GF-D8 (cell line): Measurements from ENCODE around the gene LDLRAD1.
"Not testable (repeated sequence)": the region's sequence is repeated elsewhere in the genome, so short reads cannot be mapped to it uniquely, and the experiment has no call there.

Source experiments
- DNase-seq: peaks from one replicate; lab custom pipeline; 2025; lab: John Stamatoyannopoulos, UW

Gene LDLRAD1, protein sequence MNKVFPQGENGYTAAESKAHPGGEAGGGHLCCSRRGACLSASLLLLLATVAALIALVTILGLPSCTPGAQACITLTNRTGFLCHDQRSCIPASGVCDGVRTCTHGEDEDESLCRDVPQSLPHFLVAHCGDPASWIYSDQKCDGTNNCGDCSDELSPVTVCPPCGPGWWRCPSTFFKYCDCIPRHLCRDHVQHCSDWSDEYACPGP

DNA sequence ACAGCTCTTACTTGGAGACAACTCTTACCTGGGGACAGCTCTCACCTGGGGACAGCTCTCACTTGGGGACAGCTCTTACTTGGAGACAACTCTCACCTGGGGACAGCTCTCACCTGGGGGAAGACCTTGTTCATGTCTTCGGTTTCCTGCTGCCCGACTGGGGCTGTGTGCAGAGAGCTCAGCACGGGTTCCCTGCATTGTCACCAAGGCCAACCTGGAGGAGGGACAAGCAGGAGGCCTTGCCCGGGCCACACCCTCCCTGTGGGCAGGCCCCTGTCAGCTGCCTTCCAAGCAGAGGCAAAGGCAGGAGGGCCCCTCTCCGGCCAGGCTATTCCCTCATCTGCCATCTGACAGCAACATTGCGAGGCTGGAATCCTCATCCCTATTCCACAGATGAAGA, at the start of gene LDLRAD1:
Gene LDLRAD1, minus strand, starts transcription at position 208 of the 400 bp plus-strand sequence. Its CDS starts 74 bp downstream, at position 134.
- DNase-seq = no peak

GRCh38 chr1:54064299-54064698, 46.3 kb upstream of the LDLRAD1 start:
- DNase-seq = no peak

- DNase-seq = peak; percentile 39
These were observed 36.4 kb upstream of the LDLRAD1 start for GRCh38 chr1:54054438-54054749.

DNA sequence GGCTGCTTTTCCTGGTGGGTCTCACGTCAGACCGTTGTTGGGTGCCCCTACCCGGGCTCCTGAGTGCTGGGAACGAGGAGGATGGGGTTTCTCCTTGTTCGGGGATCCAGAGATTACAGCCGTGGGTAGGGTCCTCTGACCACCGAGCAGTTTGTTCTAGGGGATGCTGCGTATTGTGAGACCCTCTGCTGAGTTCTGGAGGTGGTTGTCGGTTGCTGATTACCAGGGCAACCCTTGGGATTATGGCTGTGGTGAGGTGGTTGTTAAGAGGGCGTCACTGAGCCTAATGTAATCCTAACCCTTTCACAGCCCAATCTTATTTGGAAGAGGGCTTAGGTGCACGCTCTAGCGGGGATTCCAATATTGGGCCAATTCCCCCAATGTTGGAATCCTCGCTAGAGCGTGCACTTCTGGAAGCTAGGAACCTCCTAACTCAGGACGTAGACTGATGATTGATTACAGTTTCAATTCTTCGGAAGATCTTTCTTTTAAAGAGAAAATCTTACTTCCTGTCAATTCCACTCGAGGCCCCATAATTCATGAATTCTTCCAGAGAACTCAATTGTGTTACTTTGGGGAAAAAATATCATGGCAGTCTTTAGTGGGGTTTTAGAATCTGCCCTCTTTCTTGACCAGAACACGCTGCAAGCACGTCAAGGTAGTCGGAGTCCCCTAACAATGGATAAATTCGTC, 35.9 kb upstream of the LDLRAD1 start:
- DNase-seq = no peak

DNA sequence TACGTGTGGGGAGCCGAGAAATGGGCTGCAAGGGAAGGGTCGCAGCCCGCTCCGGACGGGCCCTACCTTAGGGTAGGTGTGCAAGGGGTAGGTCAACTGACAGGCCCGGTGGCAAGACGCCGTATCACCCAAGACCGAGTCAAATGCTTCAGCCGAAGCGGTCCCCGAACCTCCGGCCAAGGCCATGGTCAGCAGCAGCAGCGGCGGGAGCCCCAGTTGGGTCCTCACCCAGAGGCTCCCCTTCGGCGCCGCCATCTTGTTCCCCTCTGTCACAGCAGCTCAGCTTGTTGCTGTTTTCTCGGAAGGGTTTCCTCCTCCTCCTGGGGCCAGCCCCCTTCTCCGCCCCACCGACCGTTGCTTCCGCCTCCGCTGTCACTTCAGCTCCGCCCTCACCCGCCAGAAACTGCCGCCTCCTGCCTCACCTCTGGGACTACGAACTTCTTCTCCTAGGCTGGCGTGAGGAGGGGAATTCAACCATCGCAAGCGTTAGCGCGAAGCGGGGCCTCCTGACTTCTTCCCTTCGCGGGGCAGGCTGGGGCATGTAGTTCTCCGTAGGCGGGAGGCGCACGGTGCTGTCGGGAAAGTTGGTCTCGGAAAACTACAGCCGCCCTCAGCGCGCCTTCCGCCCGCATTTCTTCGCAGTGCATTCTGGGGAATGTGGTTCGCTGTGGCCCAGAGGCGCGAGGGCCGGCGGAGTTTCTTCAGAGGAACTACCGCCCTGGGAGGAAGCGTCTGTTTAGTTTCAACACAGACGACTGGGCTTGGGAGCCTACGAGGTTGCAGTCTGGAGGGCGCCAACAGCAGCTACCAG, 35.2 kb upstream of the LDLRAD1 start, which contains the start of the genes TCEANC2 and TMEM59:
Gene TCEANC2, plus strand, starts transcription at position 675 of the 811 bp plus-strand sequence. CDS start 815 bp downstream, outside the sequence.
Gene TMEM59, minus strand, starts transcription at position 271 of the 811 bp plus-strand sequence. Its CDS starts 16 bp downstream, at position 255.
- DNase-seq = peak; percentile 99

- DNase-seq = no peak
These were observed 34.5 kb upstream of the LDLRAD1 start for GRCh38 chr1:54052431-54052933.

DNA sequence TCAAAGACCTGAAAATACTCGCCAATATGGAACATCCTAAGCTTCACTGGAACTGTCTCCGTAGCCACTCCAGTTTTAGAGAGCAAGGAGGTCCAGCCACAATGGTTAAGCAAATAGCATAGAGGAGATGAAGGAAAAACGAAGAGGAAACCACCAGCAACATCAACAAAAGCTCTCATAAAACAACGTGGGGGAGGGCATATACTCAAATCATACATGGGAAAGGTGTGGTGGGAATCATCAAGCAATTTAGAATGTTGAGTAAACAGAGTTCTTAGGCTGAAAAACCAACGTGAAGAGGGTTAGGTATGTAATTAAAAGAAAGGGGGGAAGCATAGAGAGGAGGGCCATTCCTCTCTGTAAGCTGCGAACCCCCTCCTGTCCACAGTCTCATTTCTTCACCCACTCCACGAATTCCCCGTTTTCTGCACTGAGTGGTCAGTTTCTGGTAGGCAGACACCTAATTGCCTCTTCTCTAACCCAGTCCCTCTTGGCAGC, 34.0 kb upstream of the LDLRAD1 start:
- DNase-seq = no peak

DNA sequence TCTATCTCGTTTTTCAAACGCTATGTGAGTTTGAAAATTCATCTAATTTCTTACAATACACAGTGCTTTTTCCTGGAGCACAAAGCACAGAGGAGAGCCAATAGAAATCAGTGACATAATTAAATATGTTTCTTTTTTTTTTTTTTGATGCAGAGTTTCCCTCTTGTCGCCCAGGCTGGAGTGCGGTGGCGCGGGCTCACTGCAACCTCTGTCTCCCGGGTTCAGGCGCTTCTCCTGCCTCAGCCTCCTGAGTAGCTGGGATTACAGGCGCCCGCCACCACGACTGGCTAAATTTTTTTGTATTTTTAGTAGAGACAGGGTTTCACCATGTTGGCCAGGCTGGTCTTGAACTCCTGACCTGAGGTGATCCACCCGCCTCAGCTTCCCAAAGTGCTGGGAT, 32.4 kb upstream of the LDLRAD1 start:
- not testable (repeated sequence) for DNase-seq

GRCh38 chr1:54047384-54048305, 29.7 kb upstream of the LDLRAD1 start:
- DNase-seq = no peak

DNA sequence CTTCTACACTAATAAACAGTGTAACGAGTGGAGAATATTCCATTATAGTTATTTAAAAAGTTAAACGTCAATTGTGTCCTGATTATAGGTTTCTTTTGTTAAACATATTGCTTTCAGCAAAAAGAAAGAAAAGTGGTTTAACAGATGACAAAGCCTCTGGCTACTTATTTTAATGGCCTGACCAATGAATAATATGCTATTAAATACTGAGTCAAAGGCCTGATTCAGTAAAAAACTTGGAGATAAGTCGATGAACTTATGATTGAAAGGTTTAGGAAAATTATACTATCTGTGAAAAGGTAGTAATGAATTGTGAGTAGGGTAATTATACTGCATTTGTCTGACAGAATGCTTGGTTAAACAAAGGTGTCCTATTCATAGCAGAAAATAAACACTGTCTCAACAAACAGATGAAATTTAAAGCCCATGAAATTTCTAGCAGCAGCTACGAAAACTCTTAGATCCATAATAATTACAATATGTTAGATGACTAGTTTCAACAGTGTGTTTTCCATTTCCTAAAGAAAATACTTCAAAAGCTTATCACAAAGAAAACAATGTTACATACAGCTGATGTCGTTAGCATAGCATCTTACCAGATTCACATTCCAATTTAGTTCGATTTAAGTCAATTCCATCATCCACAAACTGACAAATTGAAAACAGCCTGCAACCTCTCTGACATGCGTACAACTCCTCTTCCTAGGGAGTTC, 28.8 kb upstream of the LDLRAD1 start:
- no peak for DNase-seq

GRCh38 chr1:54045496-54045895, 27.5 kb upstream of the LDLRAD1 start:
- no peak for DNase-seq

GRCh38 chr1:54041806-54042205, 23.8 kb upstream of the LDLRAD1 start:
- DNase-seq = no peak

DNA sequence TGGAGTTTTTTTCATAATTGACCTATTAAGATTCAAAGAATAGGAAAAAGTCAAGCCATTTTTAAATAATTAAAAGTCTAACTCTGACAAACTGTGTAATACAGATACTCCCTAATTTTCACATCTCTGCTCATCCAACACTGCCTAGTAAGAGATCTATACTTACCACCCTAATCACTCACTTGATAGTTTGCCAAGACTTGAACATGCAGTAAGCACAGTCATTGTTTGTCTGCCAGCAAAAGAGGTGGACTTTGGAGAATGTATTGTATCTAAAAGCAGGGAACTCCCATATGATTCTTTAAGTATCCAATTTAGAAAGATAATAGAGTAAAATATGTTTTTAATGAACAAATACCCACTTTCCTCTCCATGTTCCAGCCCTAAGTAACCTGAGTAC, 19.5 kb upstream of the LDLRAD1 start:
- no peak for DNase-seq

DNA sequence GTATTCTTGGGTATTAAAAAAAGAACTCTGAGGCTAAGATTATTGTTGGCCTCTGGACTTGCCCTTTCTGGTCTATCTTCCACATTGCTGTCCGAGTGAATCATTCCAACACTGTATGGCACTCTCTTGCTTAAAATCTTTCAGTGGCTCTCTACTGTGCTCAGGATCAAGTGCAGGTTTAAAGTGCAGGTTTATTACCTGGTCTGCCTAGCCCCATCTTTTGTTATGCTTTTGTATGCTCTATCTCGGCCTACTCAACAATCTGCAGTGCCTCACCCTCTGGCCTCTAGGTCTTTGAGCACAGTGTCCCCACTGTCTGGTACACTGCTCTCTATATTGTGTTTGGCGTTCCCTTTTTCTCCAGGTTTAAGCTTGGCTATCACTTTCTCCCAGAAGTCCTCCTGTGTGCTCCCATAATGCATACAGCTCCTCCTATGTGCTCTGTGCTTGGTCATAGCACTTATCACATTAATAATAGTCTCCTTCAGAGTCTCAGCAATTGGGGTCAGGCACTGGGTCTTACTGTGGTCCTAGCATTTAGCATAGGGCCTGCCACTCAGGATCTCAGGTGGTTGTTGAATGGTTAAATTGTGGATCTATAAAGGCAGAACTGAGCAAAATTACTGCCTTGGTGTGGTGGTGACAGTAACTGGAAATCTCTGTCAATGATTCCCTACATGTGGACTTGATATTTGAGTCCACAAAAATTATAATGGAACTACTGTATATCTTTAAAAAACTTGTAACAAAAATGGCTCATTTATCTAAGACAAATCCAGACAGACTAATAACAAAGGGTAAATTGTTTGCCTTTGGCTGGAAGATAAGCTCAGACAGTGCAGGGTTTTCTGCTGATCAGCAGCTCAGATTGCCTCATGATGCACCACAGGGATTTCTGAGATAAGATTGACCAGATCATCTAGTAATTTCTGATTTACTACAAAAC, 10.6 kb upstream of the LDLRAD1 start:
- no peak for DNase-seq

DNA sequence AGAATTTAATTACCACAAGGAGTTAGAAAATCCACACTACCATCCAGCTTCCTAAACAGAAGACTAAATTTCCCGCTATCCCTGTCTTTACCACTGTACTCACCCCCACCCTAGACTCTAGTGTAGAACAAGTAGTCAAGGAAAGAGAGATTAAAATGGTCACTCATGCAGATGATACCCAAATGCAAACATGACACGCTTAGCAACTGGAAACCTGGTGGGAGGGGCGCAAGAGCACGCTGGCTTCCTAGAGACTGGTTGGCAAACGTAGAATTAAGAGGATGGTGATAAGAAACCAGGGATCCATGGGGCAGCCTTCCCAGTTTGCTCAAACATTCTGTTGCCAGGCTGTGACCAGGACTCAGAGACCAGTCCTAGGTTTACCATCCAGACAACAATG, 9.9 kb upstream of the LDLRAD1 start:
- no peak for DNase-seq

DNA sequence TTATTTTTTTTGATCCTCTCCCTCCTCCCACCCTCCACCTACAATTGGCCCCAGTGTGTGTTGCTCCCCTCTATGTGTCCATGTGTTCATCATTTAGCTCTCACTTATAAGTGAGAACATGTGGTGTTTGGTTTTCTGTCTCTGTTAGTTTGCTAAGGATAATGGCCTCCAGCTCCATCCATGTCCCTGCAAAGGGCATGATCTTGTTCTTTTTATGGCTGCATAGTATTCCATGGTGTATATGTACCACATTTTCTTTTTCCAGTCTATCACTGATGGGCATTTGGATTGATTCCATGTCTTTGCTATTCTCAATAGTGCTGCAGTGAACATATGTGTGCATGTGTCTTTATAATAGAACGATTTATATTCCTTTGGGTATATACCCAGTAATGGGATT, 6.8 kb upstream of the LDLRAD1 start:
- not testable (repeated sequence) for DNase-seq

- no peak for DNase-seq
These were observed 6.4 kb upstream of the LDLRAD1 start for GRCh38 chr1:54024358-54024757.

DNA sequence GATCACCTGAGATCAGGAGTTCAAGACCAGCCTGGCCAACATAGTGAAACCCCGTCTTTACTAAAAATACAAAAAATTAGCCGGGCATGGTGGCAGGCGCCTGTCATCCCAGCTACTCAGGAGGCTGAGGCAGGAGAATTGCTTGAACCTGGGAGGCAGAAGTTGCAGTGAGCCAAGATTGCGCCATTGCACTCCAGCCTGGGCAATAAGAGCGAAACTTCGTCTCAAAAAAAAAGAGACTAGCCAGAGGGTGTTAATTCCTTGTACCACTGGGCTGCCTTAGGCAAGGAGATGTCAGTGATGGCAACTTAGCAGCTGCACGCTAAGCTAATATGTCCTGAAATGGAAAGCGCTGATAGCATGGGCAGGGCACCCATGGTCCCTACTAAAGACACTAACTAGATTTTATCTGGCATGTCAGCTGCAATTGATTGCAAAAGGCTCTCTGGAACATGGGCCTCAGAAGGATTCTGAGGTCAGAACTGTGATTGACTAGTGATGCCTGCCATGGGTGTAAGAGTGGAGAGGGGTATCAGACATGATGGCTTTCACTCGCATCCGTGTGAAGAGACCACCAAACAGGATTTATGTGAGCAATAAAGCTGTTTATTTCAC, 1.7 kb upstream of the LDLRAD1 start:
- not testable (repeated sequence) for DNase-seq

DNA sequence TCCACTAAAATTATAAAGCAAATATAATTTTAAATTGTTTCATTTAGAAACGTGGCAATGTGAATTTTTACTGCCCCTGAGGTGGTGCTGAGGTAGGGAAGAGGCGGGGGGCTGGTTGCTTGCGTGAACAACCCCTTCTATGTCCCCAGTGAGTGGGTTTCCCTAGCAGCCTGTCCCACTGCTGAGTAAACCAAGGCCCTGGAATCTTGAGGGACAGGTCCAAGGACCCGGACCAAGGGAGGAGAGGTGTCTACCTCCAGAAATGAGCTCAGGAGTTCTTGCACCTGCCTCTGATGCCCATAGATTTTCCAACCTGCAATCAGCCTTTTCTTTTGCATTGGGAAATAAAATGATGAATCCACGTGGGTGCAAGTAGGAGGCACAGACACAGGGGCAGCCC, 649 bp upstream of the LDLRAD1 start:
- DNase-seq = no peak
